Retina (tissue), 1 donor: ENCODE measurements around the gene WRNIP1.

Source experiments
- DNase-seq: peaks from one replicate; pipeline ENCODE4 v3.0.0-alpha.2; 2016

The WRNIP1 gene

DNA sequence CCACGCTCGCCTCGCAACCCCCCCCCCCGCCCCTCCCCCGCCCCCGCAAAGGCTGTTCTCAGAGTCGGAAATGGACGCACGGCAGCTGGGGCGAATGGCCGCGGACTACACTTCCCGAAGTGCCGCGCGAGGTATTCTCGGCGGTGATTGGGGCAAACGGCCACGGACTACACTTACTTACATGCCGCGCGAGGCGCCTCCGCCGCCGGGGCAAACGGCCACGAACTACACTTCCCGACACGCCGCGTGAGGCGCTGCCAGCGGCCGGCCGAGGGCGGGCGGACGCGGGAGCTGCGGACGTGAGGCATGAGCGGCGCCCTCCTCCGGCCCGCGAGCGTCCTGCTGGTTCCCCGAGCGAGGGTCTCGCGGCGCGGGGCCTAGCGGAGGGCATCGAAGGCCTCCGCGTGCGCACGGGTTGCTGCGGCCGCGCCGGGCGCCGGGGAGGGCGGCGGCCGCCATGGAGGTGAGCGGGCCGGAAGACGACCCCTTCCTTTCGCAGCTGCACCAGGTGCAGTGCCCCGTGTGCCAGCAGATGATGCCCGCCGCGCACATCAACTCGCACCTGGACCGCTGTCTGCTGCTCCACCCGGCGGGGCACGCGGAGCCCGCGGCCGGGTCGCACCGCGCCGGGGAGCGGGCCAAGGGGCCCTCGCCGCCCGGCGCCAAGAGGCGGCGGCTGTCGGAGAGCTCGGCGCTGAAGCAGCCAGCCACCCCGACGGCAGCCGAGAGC, at the start of gene WRNIP1:
WRNIP1 (plus strand) TSS at position 228 of the 730 bp plus-strand sequence; CDS start at position 458, 230 bp downstream.
- DNase-seq: peak; percentile 97

DNA sequence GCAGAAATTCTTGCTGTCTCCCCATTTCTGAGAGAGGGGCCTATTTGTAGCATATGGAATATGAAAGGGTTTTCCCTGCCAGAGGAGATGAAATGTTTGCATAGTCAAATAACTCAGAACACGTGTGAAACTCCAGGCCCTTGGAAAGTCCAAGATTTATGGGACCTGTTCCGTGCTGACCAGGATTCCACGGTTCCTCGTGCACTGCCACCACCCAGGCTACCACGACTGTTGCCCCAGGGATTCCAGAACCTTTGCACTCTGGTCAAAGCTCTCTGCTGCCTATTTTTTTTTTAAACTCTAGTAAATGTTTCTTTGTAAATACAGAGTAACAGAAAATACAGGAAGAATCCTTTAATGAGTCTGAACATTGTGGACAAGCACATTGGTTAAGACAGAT, 49.5 kb upstream of the WRNIP1 start:
- DNase-seq: no peak

DNA sequence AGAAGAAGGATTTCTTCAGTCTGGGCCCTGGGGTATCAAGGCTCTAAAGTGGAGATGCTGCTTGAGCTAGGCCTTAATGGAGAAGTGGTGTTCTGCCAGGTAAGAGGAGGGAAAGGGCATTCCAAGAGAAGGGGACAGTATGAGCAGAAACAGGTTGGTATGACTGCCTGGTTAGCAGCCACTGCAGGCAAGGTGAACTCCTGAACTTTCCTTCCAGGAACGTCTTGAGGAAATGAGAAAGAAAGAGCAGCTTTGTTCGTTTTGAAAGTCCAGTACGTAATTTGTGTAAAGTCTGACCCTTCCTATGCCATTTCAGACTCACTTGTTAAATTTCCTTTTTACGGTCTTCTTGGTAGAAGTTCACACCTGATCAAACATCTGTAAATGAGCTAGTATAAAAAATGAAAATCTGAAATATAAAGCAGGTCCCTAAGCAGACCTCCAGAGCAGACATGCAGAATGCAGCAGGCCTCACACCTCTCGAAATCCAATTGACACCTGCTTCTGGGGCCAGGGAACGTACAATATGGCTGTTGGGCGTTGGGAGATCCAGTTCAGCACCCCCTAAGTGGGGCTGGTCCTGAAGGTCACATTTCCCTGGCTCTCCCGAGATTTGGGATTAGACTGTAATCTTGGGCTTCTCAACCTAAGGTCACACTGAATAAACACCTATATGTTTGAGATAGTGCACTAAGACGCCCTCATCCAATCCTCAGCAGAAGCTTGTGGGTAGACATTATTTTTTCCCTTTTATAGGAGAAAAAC, 48.1 kb upstream of the WRNIP1 start:
- no peak for DNase-seq

DNA sequence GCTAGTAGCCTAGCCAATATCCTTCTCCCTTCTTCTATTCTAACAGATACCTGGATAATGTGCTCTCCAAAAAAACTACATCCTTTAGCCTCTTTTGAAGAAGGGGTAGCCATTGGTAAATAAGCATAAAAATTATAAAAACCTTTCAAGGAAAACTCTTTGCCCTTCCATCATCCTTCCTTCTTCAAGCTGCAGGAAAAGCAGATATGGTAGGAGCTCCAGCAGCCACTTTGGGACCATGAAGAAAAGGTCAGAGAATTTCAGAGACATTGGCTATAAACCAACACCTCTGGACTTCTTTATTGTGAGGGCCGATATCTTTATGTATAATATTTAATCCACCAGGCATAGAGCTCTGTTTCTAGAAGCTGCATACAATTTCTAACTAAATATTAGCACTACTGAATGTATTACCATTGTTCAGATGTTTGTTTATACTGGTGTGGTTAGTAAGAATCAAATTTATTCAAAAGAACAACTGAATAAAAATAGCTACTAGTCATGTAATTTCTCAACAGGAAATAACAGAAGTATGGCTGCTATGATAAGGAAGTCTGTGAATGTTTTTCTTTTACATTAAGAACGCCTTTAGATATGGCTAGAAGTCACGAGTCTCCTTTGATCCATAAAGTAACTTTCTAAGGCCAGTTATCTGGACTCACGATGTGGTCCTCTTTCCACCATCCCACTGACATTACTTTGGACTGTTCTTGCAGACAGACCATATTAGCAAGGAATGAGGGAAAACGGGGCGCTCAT, 46.7 kb upstream of the WRNIP1 start:
- DNase-seq: no peak

DNA sequence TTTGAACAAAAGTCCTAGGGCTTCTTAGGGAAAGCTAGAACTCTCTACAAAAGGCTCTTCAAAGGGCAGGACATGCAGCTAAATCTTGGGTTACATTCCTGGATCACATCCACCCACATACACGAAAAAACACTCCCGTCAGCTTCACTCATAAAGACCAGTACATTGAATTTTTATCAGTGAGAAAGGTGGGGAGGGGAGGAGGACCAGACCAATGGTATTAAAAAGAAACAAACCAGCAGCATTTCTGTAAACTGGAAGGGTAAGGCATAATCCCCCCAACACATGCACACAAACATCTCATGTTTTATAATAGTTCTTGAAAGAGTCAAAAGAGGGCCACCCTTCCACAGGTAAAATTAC, 46.1 kb upstream of the WRNIP1 start:
- no peak for DNase-seq

DNA sequence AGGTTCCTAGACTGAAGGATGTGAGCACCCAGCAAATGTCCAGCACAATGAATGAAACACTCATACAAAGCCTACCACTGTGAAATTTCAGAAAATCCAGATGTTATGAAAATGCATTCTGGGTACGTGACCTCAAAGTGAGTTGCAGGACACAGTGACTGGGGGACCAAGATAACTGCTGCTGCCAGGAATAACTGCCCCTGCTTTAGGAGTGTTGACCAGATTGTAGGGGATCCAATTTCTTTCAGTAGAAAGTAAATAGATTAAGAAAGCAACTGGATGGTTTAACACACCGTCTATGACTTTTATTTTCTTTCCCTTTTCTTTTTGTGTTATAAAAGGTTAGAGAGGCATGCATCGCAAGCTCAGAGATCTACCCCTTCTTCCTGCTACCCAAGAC, 44.0 kb upstream of the WRNIP1 start:
- DNase-seq: no peak

DNA sequence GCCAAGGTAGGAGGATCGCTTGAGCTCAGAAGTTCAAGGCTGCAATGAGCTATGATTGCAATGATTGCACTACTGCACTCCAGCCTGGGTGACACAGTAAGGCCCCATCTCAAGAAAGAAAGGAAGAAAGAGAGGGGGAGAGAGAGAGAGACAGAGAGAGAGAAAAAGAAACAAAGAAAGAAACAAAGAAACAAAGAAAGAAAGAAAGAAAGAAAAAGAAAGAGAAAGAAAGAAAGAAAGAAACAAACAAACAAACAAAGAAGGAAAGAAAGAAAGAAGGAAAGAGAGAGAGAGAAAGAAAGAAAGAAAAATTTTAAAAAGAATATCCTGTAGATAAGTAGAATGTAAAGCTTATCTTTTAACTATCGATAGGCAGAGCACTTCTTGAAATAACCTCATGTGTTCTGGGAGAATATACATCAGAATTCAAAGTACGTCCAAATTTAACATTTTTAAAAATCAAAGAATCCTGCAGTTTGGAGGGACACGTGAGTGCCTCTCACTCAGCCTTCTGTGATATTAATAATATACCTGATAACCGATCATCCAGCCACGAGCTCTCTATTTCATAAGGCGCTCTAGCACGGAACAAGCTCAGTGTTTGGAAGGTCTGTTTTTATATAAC, 39.7 kb upstream of the WRNIP1 start:
- no peak for DNase-seq

DNA sequence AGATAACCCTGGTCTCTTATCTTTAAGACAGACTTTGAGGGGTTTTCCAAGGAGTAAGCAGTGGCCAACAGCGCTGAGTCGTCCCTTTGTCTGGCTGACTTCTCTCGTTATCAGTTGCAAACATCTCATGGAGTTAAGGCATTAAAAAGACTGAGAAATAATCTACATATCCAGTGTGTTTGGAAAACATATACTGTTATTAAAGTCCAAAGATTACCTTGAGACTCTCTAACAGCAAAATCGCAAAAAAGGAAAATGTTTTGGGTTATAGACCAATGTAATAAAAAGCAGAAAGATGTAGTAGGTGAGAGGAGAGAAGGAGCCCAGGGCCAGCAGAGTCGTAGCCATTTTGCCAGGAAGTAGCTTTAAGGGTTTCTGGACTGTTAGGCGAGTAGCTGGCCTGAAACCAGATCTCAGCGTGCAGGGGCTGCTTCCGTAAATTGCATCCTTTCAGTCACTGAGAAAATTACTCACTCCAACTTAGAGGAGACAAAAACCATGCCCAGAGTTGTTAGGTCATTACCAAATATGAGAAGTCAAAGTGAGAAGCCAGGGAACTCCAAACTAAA, 39.1 kb upstream of the WRNIP1 start:
- DNase-seq: no peak

DNA sequence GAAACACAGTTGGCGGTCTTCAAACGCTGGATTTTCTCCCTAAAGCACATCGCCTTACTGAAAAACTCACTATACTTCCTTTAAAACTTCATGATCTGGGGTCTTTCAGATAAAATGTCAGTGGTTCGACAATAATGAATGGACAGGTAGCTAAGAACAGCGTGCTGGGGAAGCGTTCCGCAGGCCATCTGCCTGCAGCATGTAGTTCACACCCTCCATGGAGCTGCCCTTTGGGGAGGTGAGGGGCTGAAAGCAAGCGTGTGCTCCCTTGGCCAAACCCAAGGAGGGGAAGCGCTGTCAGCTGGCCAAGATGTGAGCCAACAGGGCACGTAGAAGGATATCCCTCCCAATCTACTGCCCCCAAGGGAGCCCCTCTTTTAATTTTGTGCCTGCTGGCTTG, 35.3 kb upstream of the WRNIP1 start:
- DNase-seq: no peak

DNA sequence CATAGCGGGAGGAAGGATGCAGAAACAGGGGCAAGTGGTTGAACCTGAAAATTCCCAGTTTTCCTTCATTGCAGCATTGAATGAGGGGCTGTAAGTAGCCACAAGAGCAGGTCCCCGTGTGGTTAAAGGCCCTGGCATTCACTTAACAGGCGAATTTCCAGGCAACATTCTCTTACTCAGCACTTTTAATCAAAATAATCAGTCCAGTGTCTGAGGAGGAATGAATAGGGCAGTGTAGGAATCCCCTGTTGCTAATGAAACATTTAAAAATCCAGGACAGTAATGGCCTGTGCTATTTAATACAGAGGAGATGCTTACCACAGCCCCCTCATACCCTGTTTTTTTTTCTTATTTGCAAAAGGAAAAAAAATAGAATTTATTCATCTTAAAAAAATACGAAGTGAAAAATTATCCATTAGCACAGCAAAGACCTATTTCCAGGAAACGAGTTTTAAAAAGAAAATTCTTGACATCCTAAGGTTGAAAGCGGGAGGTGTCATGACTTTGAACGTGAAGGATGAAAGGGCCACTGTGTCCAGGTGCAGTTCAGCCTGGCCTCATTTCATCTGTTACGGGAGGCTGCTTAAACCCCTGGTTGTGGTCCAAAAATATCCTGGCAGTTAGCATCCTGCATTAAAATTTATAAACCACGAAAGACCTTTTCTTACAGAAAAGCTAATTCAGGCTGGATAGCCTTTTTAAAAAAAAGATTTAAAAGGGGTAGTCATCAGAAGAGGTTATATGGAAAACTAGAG, 34.7 kb upstream of the WRNIP1 start:
- DNase-seq: no peak

DNA sequence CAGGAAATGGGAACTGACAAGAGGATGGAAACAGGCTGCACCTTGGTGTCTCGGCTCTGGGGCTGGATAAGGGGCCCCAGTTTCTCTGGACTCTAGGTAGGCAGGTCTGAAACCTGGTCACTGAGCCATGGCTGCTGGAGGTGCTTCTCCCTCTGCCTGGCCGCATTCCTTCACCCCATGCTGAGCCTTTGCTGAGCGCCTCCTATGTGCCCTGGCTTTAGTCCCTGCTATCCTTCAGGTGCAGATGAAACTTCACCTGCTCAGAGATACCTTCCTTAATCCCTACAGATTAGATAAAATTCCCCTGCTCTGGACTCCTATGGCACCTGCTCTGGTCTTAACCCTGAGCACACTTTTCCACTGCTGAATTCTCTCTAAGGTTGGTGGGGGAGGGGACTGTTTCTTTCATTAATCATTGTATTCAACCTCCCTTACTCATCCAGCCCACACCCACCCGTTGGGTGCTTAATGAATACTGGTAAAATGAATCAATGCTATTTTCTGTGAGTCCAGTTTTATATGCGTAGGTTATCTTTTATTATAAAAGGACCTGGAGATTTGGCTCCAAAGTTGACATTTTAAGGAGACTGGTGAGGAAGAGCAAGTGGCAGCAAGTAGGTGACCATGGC, 33.8 kb upstream of the WRNIP1 start:
- DNase-seq: no peak

DNA sequence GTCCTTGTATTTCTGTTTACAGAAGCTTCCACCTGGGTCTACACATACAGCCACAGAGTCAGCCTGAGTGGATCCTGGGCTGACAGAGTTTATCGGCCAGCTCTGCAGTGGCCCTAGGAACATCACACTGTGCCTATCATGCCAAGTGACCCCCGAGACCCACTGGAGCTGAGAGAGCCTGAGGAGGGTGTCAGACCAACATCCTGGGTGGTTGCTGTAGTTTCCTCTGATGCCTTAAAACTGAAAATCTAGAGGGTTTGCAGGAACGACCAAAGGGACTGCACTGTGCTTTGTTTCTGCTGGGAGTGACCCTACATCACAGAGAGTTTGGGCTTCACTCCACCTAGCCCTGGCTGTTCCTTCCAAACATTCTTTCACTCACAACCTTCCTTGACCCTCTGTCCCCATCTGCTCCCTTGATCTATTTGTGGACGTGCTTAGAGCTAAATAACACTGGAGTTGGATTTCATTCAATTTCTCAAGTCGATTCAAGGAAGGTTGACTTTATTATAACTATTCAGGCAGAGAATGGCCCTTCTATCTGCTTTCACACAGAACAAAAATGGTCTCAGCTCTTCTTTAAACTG, 32.6 kb upstream of the WRNIP1 start:
- DNase-seq: no peak

DNA sequence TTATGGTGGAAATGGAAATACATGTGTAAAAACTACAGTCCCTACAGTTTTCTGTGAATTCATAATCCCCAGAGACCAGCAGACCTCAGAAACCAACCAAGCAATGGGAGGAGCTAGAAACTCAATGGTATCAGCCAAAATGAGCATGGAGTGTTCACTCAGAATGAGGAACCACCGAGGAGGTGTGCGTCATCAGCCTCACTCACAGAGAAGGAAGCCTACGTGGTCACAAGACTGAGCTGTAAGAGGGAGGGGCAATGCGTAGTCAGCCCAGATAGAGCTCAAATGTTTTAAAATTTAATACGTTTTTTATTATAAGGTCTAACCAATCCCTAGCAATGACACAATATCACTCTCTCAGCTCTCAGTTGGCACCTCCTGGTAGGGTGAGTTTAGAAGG, 31.9 kb upstream of the WRNIP1 start:
- no peak for DNase-seq

DNA sequence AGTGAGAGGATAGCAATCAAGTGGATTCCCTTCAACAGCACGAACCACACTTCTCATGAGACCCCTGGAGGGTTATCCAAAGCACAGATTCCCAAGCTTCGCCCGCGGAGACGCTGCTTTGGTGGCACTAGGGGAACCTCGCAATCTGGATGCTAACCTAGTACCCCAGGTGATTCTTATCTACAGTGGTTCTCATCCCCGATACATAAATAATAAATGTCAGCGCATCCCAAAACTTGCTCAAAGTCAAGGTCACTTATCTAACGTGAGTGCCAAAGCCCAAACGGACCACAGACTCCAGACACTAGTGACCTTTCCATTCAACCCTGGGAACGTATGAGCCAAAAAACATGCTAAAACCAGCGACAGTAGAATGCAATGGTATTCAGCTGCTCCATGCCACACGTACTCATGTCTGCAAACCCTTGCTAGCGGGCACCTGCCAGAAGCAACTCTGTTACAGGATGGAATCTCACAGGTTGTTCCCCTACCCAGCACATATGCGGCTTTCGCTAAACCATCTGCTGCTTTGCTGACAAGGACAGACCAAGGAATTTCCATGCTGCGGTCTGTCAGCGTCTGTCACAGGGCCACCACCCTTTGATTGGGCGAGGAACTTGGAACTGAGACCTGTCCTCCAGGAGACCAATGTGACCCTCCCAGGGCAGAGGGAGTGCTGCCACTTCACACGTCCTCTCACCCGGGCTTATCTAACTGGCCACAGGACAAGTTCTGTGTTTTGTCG, 31.3 kb upstream of the WRNIP1 start:
- no peak for DNase-seq

DNA sequence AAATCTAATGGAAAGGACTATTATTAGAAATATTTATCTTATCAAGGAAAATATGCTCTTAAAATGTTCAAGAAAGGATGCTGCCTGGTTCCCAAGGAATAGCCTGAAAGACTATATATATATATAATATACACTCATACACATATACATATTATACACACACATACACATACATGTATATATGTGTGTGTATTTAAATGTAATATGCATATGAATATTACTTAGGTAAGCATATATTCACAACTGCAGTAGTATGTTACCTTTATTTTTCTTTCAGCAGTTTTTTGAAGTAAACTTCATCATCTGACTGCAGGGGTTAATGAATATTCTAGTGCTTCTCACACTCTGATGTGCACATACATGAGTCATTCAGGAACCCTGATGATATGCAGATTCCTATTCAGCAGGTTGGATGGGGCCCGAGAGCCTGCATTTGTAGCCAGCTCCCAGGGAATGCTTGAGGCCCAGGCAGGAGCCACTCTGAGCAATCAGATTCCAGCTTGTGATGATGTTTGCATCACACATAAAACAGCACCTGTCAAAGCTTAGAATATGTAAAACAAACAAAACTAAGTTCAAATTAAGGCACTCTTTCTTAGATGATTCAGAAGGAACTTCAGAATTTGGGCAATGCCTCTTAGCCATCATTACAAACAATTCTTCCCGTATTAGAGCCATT, 30.6 kb upstream of the WRNIP1 start:
- no peak for DNase-seq

DNA sequence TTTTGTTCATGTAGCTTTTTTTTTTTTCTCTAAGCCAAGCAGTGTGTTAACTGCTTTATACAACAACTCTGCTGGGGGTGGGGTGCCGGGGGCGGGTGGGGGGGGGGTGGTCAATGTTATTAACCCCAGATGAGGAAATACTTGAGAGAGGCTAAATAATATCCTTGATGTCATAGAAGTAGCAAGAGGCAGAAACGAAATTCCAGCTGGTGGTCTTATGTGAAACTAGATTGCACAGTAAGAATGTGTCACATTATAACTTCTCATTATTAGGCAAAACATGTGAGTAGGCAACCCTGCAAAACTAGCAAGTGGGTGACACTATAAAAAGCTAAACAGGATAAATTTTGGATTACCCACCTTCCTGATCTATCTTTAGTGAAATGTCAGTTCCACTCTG, 27.3 kb upstream of the WRNIP1 start:
- no peak for DNase-seq

DNA sequence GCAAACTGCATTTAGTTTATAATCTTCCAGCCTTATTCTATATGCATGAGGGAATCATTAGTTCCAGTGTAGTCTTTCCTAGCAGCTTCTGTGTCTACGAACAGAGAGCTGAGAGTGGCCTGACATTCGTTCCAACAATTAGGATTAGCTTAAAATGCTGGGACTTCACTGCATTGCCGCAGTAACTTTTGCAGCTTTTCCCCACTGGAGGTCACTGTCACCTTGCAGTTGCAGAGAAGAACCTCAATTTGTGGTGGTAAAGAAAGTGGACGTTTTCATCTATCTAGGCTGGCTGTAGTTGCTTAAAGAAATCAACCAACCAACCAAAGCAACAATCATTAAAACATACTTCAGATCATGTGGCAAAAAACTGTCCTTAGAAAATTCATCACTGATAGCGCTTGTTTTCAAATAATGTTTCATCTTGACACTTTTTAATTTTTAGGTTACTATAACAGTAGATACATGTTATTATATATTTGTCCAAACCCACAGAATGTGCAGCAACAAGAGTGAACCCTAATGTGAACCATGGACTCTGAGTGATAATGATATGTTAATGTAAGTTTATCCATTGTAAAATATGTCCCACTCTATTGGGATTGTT, 26.7 kb upstream of the WRNIP1 start:
- peak; percentile 57 for DNase-seq

DNA sequence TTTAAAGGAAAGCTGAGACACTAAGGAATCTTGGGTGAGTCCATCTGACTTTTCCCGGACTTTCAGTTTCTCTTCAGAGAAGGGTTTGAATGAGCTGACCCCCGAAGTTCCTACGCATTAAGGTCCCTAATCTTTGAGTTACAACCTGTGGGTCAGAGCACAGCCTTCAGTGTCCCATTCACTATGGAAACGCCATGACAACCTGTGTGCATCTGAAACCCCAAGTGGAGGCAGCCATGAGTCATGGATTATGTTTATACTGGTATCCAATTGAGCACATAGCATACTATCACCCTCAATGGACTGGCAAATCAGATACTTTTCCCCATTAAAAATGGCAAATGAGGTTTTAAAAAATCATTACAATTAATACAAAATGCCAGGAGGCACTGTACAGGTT, 25.9 kb upstream of the WRNIP1 start:
- no peak for DNase-seq

DNA sequence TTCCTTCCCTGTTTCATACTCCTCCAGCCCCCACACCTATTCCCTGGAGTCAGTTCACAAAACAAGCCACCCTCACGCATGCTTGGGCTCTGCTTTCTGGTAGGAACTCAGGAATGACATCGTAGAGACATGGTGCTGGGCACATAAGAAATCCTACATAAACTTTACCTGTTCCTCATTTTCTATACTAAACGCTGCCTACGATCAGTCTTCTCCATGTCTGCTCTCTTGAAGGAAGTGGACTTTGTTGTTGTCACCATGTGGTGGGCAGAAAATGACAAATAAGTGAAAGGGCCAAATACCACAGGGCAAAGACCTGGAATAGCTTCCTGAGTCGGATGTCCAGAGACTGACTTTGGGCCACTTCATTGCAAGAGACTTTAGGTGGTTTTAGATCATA, 24.6 kb upstream of the WRNIP1 start:
- no peak for DNase-seq

DNA sequence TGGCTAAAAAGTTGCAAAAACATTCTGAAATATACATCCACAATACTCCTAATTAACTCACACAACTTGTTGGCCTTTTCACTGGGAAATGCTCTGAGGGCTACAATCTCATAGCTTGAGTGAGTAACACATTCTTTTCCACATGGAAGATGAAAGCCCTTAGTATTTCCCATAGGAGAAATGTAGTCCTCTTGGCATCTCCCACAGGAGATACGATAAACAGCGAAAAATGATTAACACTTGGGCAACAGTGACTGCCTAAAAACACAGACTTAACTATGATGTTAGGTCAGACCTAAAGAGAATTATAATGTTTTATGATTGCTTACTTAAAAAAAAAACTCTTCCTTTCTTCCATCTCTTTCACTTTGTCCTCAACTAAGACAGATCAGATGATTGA, 23.4 kb upstream of the WRNIP1 start:
- DNase-seq: no peak
